Measurements from ENCODE around the gene C1orf94.

- TF ChIP-seq MAFK (IDR thresholded peaks at IDR 0.05; ENCODE audit: low read depth, low read length) (no peak), CTCF (conservative IDR thresholded peaks at IDR 0.05; ENCODE audit: low read depth, low read length) (no peak), RCOR1 (IDR thresholded peaks at IDR 0.05; ENCODE audit: insufficient replicate concordance, low read length) (no peak), CEBPB (IDR thresholded peaks at IDR 0.05; ENCODE audit: low read depth, low read length) (no peak), RAD21 (IDR thresholded peaks at IDR 0.05; ENCODE audit: low read length) (no peak), POLR2A (IDR thresholded peaks at IDR 0.05; ENCODE audit: low read depth, low read length) (no peak), MXI1 (IDR thresholded peaks at IDR 0.05; ENCODE audit: borderline replicate concordance, low read depth, low read length) (no peak)
- TF ChIP-seq, protein P1, sequence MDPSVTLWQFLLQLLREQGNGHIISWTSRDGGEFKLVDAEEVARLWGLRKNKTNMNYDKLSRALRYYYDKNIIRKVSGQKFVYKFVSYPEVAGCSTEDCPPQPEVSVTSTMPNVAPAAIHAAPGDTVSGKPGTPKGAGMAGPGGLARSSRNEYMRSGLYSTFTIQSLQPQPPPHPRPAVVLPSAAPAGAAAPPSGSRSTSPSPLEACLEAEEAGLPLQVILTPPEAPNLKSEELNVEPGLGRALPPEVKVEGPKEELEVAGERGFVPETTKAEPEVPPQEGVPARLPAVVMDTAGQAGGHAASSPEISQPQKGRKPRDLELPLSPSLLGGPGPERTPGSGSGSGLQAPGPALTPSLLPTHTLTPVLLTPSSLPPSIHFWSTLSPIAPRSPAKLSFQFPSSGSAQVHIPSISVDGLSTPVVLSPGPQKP (IDR thresholded peaks at IDR 0.05; ENCODE audit: borderline replicate concordance, low read depth, low read length), result no peak
Measured at GRCh38 chr1:34153246-34153645, 23.5 kb upstream of the C1orf94 start.
